Thoracic aorta (tissue), 2 donors: ENCODE measurements around the gene WDR5. TPM values are rescaled to one million over a fixed set of nuclear protein-coding genes. Genes with fewer than 3 reads are reported as not detected.

ENCODE experiments used
- ATAC-seq: fragments of 150-250 bp; one replicate; pipeline ENCODE4 v1.8.0; 2017; ENCODE audit warnings: low read depth; ENCODE audit not compliant: insufficient number of reproducible peaks, low FRiP score
- DNase-seq: peaks from one replicate; pipeline ENCODE4 v3.0.0-alpha.2; 2020; ENCODE audit warnings: low spot score
- H3K27ac ChIP-seq, 2 donors: fragments of 200-600 bp; sonication (generic); 1 replicate in 1 of 2; 2 replicates in 1 of 2; pipeline ENCODE4 v1.5.1; 2016; ENCODE audit warnings: mild to moderate bottlenecking in 2 of 2, moderate library complexity in 2 of 2
- H3K27me3 ChIP-seq: fragments of 200-600 bp; sonication (generic); replicated peaks from 2 replicates; pipeline ENCODE4 v1.6.0; 2016; ENCODE audit warnings: mild to moderate bottlenecking; ENCODE audit not compliant: insufficient read depth
- H3K36me3 ChIP-seq: fragments of 200-600 bp; sonication (generic); one replicate; pipeline ENCODE4 v1.5.1; 2016
- H3K4me1 ChIP-seq, 2 donors: fragments of 200-600 bp; sonication (generic); 1 replicate in 1 of 2; 2 replicates in 1 of 2; pipeline versions ENCODE4 v1.5.1 to v1.6.0; 2016; ENCODE audit warnings: low read depth in 2 of 2, mild to moderate bottlenecking in 1 of 2; ENCODE audit not compliant: control insufficient read depth in 1 of 2
- H3K4me3 ChIP-seq: fragments of 200-600 bp; sonication (generic); 2 replicates; pipeline ENCODE4 v1.5.1; 2016; ENCODE audit warnings: mild to moderate bottlenecking
- H3K9me3 ChIP-seq: fragments of 200-600 bp; sonication (generic); 2 replicates; pipeline ENCODE4 v1.5.1; 2016
- CTCF ChIP-seq: fragments of 200-600 bp; sonication (generic); IDR thresholded peaks from one replicate; pipeline ENCODE4 v1.5.1; 2019; ENCODE audit warnings: antibody characterized with exemption
- total RNA-seq, 2 donors: library from RNA; depleted of rRNA; stranded (reverse); fragments of >200 nt; gene quantifications; one replicate each; pipeline versions ENCODE4 v1.1.0 to v1.2.3, GENCODE V29; 2016

WDR5 gene
- total RNA-seq, 2 donors from 2014 or later = 20.7 to 24.0 TPM

- no peaks in the 10 kb centered on the region for H3K36me3 ChIP-seq
- TF ChIP-seq CTCF = no peak
Measured at GRCh38 chr9:134203224-134203623, 67.3 kb downstream of the WDR5 start.

DNA sequence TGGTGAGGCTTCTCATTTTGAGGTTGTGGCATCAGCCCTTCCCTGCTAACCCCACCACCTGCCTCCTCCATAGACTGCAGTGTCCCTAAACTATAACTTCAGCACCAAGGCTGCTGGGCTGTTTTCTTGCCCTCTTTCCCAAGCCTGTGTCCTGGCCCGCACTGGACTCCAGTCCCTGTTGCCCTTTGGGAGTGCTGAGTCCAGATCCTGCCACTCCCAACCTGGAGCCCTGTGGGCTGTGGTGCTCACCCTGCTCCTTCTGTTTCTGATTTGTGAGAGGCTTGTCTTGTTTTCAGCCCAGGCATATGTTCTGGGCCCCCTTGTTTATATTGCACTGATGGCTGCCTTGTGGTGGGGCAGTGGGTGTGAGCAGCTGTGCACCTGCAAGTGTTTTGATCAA lies 68.2 kb downstream of the WDR5 start:
- no peak for TF ChIP-seq CTCF
- H3K27me3 ChIP-seq = no peaks in the 10 kb centered on the region
- no peak overlapping the region for H3K27ac ChIP-seq
- H3K36me3 ChIP-seq = no peaks in the 10 kb centered on the region
- peaks cover 11 to 23% of the 10 kb centered on the region in 2 donors for H3K4me1 ChIP-seq
- no peak overlapping the region for H3K4me3 ChIP-seq
- ATAC-seq = no peak
- no peak for DNase-seq
- no peaks in the 10 kb centered on the region for H3K9me3 ChIP-seq

More at GRCh38 chr9:134203224-134203623, 67.3 kb downstream of the WDR5 start:
- ATAC-seq (no peak), DNase-seq (no peak)
- no peaks in the 10 kb centered on the region for H3K27me3 ChIP-seq
- H3K27ac ChIP-seq = no peak overlapping the region
- peaks cover 4 to 15% of the 10 kb centered on the region in 2 donors for H3K4me1 ChIP-seq
- H3K4me3 ChIP-seq = no peak overlapping the region
- H3K9me3 ChIP-seq = no peaks in the 10 kb centered on the region

DNA sequence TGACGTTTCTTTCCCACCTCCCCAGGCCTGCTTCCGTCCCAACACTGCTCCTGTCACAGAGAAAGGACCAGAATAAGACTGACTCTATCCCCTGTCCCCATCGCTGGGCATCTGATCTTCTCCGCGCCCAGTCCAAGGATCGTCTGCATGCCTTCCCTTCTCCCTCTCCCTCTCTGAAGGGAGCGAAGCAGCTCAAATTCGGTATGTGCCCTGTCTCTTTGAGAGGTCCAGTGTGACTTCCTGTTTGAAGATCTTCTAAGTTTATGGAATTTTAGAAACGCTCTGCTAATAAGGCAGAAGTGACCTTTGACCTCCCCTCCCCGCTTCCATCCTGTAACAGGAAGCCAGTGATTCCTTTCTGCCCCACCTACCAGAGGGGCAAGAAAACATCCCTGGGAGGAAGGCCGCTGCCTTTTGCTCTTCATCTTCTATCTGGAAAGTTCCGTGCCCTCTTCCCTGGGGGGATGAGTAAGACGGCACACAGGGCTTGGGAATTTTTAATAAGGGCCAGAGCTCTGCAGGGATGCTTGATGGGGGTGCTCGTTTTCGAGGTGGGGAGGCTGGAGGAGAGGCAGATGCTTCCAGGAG lies 69.2 kb downstream of the WDR5 start:
- Histone ChIP-seq H3K27me3 (no peaks in the 10 kb centered on the region), H3K36me3 (no peaks in the 10 kb centered on the region), H3K9me3 (no peaks in the 10 kb centered on the region), H3K4me1 (peaks cover 11 to 32% of the 10 kb centered on the region in 2 donors), H3K4me3 (no peak overlapping the region), H3K27ac (no peak overlapping the region)
- DNase-seq (no peak), ATAC-seq (no peak)
- no peak for TF ChIP-seq CTCF

DNA sequence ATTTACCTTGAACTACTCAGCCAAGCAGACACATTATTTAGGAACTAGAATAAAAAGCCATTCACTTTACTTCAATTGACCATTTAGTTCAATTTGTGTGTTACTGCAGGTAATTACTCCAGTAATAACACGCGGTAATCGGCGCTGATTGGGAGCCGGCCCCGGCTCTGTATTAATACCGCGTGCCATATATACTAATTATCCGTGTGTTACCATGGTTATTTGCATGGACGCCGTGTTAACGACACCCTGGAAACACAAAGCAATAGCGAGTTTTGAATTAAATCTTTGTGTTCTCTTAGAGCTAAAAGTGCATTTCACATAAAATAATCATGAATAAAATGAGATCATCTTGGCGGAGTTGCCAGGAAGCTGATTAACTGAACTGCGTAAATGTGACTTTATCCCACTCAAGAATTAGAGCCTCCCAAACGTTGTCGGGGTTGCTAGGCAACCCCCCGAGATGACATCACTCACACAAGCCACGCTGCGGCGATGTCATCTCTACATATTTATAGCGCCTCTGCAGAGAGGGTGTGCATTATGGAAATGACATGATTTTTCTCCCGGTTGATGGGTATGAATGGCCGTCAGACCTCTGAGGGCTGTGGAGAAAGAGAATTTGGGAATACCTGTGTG lies 69.9 kb downstream of the WDR5 start:
- ATAC-seq = no peak
- Histone ChIP-seq H3K4me3 (no peak overlapping the region), H3K9me3 (no peaks in the 10 kb centered on the region), H3K27ac (no peak overlapping the region), H3K36me3 (no peaks in the 10 kb centered on the region), H3K27me3 (no peaks in the 10 kb centered on the region), H3K4me1 (peaks cover 13 to 39% of the 10 kb centered on the region in 2 donors)
- peak; percentile 71 for DNase-seq
- no peak for TF ChIP-seq CTCF

DNA sequence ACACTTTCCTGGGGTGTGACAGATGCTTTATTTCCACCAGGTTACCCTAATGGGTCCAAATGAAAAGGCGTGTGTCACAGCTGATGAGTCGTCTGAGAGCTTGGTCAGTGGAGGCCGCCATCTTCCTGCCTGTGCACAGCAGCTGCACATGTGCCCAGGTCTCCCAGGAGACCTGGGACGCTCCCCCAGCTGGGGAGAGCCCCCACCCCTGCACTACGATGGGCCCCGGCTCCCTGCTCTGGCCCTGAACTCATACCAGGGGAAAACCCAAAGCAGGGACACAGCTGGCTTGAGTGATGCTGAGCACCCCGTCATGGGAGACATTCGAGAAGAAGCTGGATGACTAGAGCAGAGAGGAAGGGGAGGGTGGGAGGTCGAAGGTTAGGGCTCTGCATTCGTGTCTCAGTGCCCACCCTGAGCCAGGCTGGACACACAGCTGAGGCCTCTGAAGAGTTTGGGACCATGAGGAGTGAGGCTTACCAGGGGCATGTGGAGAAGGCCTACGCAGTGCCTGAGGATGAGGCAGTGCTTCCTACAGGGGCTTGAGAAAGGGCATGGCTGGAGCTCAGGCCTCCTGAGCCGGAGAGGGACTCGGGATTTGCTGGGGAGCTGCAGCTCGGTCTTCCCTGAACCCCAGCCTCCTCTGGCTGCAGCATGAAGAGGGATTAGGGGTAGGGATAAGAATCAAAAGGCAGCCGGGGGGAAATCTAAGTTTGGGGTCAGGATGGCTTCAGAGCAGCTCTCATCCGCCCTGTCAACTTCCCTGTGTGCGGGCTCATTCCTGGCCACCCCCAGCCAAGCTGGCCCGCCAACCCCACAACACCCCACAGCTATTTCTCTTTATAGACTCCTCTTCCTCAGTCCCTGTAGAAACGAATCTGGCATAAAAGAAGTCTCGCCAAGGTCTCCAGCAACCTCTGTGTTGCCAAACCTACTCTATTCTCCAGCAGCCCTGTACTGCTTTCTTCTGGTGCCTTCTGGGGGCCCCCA lies 70.7 kb downstream of the WDR5 start:
- Histone ChIP-seq H3K36me3 (no peaks in the 10 kb centered on the region), H3K9me3 (no peaks in the 10 kb centered on the region), H3K4me3 (no peak overlapping the region), H3K27me3 (no peaks in the 10 kb centered on the region), H3K27ac (no peak overlapping the region), H3K4me1 (peaks cover 19 to 47% of the 10 kb centered on the region in 2 donors)
- DNase-seq (no peak), ATAC-seq (no peak)
- TF ChIP-seq CTCF = no peak
